GM20431 (cell line): ENCODE data around the gene GDF11.

Experiments used
- in situ Hi-C: fragments of 300-500 bp; cut with MseI, MboI; formaldehyde crosslinking; loops from one replicate; pipeline ENCODE4 v1.15.0; 2020; ENCODE audit warnings: low sequenced_read_pairs; ENCODE audit not compliant: unreplicated experiment

GDF11 gene

GRCh38 chr12:55706568-55707218, 36.2 kb upstream of the GDF11 start:
- in situ Hi-C loops = no loop called here

DNA sequence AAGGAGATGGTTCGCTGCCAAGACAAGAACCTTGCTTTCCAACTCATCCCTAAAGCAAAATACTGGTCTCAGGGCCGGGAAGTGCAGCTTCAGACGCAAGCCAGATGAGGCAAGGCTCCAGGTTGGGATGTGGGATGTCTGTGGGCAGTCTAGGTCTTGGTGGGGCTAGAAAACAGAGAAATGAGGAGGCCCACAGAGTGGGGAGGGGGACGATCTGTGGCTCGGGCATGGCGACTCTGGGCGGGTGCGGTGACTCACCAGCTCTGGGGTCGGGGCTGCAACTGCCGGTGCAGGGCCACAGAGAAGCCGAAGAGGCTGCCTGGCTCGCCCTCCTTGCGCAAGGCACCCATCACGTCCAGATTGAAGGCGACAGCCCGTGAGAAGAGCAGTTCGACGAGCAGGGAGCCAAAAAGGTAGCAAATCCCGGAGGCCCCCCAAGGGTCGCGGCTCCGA, 35.7 kb upstream of the GDF11 start:
- in situ Hi-C loops = no loop called here

- in situ Hi-C loops = no loop called here
These were observed 34.9 kb upstream of the GDF11 start, which contains the start of gene ITGA7 for GRCh38 chr12:55707841-55708694. Gene ITGA7 (minus strand): TSS chr12:55707904. CDS start chr12:55707682, 222 bp downstream.

DNA sequence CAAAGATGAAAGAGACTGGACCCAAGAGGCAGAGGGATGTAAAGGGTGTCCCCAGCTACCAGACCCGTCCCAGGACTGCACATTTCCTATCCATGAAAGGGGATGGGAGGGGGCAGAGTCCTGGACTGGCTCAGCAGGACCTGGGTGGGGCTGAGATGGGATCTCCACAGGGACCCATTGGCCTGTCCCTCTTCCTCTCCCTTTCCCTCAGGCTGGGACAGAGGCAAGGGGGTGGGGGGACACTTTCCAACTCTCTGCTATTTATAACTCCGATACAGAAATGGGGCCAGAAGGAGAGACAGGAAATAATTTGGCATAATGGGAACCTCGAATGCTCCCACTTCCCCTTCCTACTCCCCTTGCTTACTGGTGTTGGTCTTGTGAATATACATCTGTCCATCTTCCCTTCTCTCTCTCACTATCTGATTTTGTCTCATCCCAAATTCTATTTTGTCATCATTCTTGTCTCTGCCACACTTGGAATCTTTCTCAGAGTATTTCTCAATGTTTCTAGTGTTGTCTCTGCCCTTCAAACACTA, 34.2 kb upstream of the GDF11 start:
- in situ Hi-C loops = no loop called here

DNA sequence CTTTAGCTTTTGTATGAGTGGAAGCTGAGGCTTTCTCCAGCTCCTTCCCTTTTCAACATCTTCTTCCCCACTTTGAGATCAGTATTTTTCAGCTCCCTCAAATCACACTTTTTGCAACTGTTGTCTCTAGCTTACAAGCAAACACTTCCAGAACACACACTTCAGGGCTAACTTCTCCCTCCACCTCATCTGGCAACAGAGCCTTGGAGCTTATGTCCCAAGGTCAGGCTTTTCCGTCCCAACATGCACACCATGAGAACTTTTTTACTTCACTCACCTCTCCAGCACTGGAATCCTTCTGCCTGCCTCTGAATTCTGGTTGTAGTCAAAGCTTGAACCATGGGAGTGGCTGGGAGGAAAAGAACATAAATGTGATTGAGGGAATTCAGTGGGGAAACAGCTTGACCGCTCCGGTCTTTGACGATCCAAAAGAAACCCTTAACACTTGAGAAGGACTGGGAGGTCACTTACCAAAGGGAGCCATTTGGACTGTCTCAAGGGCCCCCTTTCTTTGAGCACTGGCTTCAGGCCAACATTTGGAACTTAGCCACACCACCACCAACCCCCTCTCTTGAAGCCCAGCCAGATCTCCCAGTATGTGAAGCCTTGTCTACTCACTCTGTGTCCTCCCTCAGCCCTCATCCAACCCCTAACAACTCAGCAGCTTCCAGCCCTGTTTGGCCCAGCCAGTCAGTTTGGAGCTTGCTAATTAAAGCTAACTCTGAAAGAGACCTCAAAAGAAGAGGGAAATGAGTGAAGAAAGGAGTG, 31.0 kb upstream of the GDF11 start:
- in situ Hi-C loops = no loop called here

DNA sequence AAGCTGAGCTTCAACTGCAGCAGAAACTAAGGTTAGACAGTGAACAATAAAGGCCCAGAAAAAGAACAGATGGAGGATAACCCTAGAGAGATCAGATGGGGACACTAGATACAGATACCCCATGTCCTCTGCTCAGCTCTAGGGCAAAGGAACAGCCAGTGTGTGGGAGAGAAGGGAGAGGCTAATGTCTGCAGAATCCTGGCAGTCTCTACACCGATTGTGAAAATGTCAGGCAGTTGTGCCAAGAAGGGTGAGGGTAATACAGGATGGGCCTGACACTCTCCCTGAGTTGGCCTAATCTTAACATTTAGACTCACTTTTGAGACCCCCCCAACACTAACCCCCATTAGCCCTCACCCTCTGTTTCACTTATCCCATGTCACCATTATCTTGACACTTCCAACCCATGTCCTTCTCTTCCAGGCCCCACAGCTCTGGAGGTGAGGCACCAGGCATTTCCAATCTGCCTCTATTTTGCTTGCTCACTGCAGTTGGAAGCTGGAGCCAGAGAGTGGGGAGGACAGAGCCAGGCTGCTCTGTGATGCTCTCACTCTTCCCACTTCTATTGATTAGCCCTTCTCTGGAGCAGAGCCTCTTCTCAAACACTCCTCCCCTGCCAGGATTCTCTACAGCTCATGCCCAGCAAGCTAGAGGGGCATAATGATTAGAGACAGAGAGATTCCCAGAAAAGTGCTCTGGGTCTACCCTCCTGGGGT, 30.1 kb upstream of the GDF11 start:
- in situ Hi-C loops = no loop called here

DNA sequence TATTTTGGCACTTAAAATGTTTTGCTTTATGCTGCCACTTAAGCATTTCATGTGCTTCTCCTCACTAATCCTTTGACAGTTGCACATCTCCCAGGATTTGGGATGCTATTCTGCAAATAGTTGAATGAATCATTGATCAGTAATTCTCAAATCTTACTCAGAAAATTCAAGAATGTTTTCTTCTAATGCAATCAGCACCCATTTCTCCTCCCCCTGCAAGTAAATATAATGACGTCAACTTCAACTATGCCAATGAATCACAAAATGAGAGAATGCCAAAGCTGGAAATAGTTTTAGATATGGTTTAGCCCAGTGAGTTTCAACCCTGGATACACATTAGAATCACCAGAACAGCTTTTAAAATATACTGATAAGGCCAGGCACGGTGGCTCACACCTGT, 29.2 kb upstream of the GDF11 start:
- in situ Hi-C loops = no loop called here

DNA sequence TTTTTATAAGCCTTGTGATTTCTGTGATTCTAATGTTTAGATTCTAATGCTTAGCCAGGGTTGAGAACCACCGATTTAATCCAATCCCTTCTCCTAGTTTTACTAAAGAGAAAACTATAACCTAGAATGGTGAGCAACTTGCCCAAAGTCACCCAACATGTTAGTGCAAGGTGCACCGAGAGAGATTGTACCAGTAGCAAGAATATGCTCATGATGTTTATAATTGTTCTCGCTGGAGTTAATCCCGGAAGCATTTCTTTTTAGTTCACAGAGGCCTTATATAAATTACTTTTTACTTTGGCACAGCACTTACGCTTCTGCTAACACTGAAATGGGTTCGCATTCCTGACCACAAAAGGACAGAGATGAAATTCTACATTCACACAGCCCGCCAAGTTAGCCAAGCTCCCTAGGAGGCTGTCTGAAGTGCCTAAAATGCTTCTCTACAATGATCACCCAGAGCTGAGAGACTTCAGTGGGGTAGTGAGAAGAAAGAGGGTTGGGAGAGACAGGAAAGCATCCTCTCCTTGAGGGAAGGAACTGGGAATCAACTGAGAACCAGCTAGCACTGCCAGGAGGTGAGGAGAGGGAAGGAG, 27.7 kb upstream of the GDF11 start:
- in situ Hi-C loops = no loop called here

DNA sequence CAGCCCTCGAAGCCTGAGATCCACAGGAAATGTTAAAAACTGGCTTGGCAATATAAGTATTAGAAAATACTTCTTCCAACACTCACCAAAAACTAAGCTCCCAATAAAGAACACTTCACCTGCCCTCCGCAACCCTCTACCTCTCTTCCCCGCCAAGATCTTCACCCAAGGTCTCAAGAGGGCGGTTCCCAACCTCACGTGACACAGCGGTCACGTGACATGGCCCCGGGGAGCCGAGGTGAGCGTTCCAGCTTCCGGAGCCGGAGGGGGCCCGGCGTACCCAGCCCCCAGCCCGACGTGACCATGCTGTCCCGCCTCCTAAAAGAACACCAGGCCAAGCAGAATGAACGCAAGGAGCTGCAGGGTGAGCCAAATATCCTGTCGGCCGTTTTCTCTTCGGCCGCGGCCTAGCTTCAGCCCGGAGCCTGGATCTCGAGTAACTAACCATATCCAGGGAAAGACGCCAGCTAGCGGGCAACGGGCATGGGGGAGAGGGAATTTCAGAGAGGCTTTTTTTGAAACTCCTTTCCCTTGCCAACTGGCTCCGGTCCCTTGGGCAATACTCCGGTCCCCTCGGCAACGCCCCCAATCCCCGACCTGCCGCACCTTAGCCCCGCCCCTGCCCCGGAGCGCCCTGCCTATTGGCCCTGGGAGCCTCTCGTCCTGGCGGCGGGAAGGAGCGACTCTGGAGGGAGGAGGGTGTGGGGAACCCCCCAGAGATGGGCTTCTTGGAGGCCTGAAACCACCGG, 26.9 kb upstream of the GDF11 start, which contains the start of gene BLOC1S1:
TSS of gene BLOC1S1 (plus strand) at position 214 of the 749 bp plus-strand sequence. CDS start at position 220, 6 bp downstream.
- in situ Hi-C loops = no loop called here

- in situ Hi-C loops = no loop called here
These were observed 26.4 kb upstream of the GDF11 start for GRCh38 chr12:55716582-55716957.

- in situ Hi-C loops = no loop called here
These were observed 25.6 kb upstream of the GDF11 start for GRCh38 chr12:55717011-55718007.

DNA sequence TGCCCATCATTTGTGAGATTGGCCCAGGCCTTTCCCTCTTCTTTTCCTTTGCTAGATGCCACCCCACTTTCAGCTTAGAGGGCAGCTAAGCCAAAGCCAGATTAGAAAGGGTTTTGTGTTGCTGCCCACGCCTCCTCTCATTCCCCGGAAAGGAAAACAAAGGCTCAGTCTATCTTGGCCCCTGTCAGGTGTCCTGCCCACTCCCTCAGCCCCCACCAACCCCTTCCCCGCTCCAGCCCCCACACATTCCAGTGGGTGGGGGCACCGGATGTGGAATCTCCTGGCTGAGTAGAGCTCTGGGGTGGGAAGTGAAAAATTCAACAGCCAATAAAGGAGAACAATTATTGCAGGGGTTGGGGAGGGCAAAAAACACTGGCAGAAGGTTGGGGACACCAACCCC, 24.9 kb upstream of the GDF11 start:
- in situ Hi-C loops = no loop called here

DNA sequence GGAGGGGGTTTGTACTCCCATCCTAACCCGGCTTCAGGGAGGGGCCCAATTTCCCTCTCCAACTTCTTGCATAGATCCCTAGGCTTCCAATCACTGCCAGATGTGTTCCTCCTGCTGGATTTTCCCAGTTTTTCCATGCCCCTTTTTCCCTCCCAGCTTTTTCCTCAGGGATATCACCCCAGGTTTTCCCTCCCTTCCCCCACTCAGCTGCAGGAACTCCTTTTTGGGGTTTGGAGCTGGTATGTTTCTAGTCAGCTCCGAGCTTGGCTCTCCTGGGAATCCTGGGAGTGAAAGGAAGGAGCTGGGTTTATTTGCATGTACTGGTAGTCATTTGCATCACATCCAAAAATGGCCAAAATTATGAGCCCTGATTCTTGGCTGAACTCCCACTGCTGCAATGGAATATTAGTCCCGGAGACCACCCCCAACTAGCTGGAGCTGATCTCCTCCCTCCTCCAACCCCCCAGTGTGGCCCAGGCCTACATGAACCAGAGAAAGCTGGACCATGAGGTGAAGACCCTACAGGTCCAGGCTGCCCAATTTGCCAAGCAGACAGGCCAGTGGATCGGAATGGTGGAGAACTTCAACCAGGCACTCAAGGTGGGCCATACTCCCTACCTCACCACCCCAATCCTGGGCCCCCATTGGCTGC, 24.2 kb upstream of the GDF11 start:
- in situ Hi-C loops = no loop called here

DNA sequence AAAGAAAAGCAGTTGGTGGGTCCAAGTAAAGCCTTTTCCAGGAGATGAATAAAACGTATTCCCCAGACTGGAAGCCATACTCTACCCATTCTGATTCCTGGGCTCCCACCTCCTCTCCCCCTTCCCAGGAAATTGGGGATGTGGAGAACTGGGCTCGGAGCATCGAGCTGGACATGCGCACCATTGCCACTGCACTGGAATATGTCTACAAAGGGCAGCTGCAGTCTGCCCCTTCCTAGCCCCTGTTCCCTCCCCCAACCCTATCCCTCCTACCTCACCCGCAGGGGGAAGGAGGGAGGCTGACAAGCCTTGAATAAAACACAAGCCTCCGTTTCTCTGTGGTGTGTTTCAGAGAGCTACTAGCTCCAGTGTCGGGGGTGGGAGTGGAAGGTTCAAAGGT, 23.6 kb upstream of the GDF11 start:
- in situ Hi-C loops = no loop called here

DNA sequence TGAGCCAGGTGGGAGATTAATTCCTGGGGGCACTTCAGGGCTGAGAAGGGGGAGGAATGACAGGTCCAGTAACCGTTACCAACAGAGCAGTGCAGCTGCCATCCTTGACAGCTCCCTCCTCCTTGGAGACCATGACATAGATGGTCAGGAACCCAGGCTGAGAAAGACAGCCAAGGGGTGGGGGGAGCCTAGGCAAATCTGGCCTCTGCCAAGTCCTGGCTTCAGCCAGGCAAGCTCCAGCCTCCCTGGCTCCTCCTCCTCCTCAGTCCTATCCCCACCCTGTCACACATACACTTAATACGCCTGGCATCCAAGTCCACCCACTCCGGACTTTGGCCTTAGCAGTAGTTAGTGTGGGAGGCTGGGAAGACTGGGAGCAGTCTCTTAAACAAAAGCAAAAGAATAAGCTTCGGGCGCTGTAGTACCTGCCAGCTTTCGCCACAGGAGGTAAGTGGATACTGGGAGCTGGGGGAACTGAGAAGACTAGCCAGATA, 22.8 kb upstream of the GDF11 start, which contains the start of gene RDH5:
TSS of gene RDH5 (plus strand) at position 323 of the 494 bp plus-strand sequence. CDS start 792 bp downstream, outside the sequence.
- in situ Hi-C loops = no loop called here

GRCh38 chr12:55720894-55721444, 22.0 kb upstream of the GDF11 start:
- in situ Hi-C loops = no loop called here
